Measurements from ENCODE around the gene ZNF134.

Gene ZNF134

DNA sequence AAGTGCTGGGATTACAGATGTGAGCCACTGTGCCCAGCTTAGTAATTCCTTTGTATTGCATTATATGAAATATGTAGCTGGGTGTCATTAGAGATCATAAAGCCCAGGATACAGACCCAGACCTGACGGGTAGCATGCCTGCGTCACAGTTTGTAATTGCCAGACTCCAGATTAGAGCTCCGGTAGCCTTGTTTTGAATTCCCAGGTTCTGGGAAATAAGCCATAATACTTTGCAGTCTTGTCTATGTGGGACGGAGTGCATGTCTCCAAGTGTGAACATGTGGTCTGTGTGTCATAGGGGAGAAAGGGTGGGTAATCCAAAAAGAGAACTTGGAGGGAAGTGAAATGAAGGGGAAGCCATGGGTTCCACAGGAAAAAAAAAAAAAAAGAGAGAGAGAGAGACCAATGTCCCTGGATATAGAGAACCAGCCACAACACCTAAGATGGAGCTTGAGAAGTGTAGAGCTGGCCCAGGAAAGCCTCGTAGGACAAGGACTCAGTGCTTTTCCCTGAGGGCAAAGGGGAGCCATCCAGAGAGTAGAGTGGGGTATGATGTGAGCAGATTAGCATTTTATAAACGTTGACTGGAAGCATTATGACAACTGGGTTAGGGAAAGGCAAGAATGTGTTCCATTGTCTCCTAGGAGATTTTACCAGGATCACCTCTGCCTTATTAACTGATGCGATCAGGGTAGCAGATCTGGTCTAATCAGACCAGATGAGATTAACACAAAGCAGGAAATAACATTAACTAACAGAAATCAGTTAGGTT is 57.3 kb downstream of the ZNF134 start:
- no peak for DNase-seq (ENCODE audit: insufficient read length)
- no peak for TF ChIP-seq POLR2A (IDR thresholded peaks at IDR 0.05; ENCODE audit: low read depth, low read length)
- TF ChIP-seq TAF1 (IDR thresholded peaks at IDR 0.05; ENCODE audit: borderline replicate concordance, low read depth, low read length), result no peak
- no peak for TF ChIP-seq POLR2AphosphoS5 (IDR thresholded peaks at IDR 0.05; ENCODE audit: low read depth, low read length)
- no peak for FAIRE-seq

DNA sequence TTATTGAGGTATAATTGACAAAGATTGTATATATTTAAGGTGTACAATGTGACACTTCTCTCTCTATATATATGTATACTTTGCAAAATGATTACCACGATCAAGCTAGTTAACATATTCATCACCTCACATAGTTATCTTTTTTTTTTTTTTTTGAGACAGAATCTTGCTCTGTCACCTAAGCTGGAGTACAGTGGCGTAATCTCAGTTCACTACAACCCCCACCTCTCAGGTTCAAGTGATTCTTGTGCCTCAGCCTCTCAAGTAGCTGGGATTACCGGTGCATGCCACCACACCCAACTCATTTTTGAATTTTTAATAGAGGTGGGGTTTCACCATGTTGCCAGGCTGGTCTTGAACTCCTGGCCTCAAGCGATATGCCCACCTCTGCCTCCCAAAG is 58.4 kb downstream of the ZNF134 start:
- no peak for FAIRE-seq
- TF ChIP-seq POLR2A (IDR thresholded peaks at IDR 0.05; ENCODE audit: low read depth, low read length) (no peak), POLR2AphosphoS5 (IDR thresholded peaks at IDR 0.05; ENCODE audit: low read depth, low read length) (no peak), TAF1 (IDR thresholded peaks at IDR 0.05; ENCODE audit: borderline replicate concordance, low read depth, low read length) (no peak)
- DNase-seq (ENCODE audit: insufficient read length), result no peak
